GM12891 (cell line): ENCODE measurements around the gene TMEM80.

Experiments used
- POLR2A ChIP-seq: IDR thresholded peaks from 2 replicates; pipeline ENCODE4 v1.6.1; 2011; ENCODE audit warnings: low read depth, low read length, control low read depth
- POLR2AphosphoS5 ChIP-seq: IDR thresholded peaks from 2 replicates; pipeline ENCODE4 v1.6.1; 2011; ENCODE audit warnings: low read depth, low read length, control low read depth
- POU2F2 ChIP-seq: IDR thresholded peaks from 2 replicates; pipeline ENCODE4 v1.6.1; 2011; ENCODE audit warnings: low read depth, mild to moderate bottlenecking, control low read depth, low read length, moderate library complexity
- SPI1 ChIP-seq: IDR thresholded peaks from 2 replicates; pipeline ENCODE4 v1.6.1; 2011; ENCODE audit warnings: low read depth, low read length, control low read depth
- TAF1 ChIP-seq: IDR thresholded peaks from 2 replicates; pipeline ENCODE4 v1.6.1; 2011; ENCODE audit warnings: low read depth, low read length, control low read depth

DNA sequence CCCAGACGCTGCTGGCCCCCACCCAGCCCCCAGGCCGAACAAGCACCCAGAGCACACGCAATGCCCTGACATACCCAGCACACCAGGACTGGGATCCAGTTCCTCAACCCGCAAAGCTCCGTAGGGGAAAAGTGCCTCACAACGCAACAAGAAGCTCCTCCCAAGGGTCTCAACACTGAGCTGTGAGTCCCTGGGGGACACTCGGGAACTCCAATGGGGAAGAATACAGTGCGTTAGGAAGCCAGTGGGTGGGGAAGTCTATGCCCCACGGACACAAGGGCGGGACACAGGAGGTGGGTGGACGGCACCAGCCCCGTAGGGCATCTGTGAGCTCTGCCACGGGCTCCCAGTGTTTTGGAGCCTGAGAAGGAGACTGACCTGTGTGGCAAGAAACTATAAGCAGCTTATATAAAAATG is 2.2 kb upstream of the TMEM80 start:
- TF ChIP-seq POLR2A (no peak), POLR2AphosphoS5 (no peak), TAF1 (no peak), POU2F2 (no peak), SPI1 (no peak)
